Jurkat, Clone E6-1 (cell line): ENCODE measurements around the gene NEDD4L.

Experiments used
- DNase-seq: peaks from one replicate; pipeline ENCODE4 v3.0.0-alpha.2; 2011; ENCODE audit warnings: low read depth, low spot score
- H3K4me3 ChIP-seq: 2 replicates; pipeline ENCODE4 v1.5.1; 2011; ENCODE audit warnings: mild to moderate bottlenecking, low read length, control low read depth, moderate library complexity

NEDD4L gene

DNA sequence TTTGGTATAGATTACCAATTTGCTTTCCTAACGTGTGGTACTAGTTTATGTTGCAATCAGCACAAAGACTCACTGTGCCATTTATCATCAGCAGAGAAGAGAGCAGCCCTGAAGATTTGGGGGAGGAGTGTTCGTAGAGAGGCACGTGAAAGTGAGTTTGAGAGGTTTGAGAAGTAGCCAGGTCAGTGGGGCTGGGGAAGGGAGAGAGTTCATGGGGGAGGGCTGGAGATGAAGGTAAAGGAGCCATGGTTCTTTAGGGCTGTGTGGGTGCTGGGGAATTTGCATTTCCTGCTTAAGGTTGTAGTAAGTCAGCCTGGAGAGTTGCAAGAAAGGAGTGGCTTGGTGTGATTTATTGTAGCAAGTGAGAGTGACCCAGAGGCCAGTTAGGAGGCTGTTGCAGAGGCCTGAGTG, 172.1 kb downstream of the NEDD4L start:
- no peak for DNase-seq
- H3K4me3 ChIP-seq = no peak overlapping the region

DNA sequence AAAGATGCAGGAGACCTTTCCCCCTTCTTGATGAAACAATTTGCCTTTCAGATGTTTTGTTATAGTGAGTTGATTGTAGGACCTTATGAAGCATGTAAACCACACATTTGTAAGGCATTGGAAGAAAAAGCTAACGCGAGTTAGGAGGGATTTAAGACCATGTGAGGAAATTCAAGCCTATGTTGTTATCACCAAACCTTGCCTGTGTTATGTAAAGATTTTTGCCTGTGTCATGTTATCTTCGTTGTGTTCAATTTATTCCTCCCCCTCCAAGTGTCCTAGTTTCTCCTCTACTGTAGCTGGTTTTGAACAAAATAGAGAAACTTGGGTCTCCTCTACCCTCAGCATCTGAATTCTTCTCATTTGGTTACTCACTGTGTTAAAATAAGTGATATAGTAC, 173.0 kb downstream of the NEDD4L start:
- H3K4me3 ChIP-seq = no peak overlapping the region
- DNase-seq = no peak

DNA sequence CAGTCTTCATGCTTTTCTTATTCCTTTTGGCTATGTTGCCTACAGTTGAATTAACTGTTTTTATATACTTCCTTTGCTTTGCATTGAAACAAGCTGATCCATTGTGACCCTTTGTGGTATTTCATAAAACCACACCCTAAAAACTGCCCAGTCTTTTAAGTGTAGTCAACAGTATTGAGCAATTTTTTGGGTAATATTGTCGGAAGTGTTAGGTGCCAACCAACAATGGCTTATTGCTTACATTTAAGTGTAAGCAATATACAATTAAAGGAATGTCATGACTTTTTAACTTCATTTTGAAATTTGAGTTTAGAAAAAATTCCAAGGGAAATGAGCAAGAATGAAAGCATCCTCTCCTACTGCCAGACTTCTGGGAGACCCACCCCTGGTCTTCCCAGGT, 174.1 kb downstream of the NEDD4L start:
- H3K4me3 ChIP-seq = no peak overlapping the region
- no peak for DNase-seq

DNA sequence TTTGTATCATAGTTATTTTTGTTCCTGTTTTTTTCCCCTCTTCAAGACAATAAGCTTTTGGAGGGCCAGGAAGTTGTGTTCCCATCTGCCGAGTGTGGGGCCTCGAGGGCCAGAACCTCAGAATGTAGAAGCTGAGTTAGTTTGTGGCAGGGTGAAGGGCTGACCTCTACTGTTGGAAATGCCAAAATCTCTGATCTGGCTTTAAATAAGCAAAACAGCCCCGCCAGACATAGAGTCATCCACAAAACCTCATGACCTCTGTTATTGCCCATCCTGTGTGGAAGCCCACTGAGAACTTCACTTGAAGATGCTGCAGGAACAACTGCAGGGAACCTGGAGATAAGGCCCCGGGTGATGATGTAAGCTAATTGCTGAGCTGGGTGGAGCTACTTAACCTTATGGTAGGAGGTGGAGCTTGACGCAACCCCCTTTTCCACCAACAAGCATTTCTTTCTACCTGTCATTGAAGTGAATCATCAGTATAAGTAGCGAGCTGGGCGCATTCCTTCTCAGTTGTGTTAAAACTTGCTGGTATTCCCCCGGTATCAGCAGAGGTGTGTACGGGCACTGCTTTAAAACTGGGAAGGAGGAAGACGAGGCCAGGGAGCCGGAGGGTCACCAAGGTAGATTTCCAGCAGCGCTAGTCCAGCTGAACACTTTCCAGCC, 177.2 kb downstream of the NEDD4L start:
- H3K4me3 ChIP-seq = no peak overlapping the region
- no peak for DNase-seq

DNA sequence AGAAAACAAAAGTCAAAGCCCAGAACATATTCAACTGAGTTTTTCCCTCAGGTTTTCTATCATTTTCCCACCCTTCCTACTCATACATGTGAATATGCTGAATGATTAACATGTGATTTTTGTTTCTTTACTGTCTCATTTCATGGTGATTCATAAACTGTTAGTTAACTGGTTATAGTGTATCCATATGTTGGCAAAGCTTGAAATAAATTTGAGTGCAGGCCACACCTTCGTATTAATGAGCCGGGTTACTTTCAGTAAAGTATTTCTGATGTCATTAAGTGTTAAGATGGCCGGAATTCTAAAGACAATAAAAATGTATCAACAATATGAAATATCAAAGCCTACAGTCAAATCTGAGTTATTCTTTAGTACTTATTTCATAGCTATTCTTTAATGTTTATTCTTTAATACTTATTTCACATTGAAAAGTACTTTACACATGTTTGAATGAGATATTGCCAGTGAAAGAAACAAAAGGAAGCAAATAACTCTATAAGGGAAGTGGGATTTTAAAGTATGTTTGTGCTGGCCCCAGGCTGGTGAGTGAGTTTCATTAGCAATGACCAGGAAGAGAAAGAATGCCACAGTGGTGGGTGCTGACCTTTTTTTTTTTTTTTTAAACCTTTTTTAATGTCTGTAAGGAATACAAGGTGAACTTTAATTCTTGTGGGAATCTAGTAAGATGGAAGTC, 178.6 kb downstream of the NEDD4L start:
- no peak overlapping the region for H3K4me3 ChIP-seq
- DNase-seq = no peak

DNA sequence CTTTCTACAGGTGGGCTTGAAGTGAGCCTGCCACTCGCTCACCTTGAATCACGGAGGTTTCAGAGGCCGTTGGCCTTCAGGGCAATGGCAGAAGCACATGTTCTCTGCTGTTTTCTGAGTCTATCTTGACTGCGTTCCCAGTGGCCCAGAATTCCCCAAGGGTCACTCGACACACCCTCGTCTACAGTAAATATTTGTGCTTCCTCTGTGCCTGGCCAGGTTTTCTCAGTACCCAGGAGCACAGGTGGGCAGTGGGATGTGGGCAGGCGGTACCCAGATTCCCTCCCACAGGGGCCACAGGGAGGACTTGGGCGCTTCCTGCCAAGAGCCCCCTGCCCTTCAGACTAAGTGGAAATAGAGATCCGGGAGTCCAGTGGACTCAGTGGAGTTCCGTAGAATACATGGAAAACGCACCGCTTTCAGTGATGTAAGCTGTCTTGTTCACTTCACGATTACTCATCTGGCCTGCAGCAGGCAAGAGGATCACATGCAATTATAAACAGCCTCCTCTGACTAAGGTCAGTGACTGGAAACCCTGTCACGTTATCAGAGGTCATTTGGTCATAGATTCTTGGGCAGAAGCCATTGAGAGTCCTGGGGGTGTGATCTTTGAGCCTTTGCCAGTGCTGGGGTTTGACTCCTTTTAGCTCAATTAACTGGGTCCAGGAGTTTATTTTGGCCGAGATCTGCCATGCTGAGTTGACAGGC, 179.8 kb downstream of the NEDD4L start:
- no peak for DNase-seq
- no peak overlapping the region for H3K4me3 ChIP-seq

DNA sequence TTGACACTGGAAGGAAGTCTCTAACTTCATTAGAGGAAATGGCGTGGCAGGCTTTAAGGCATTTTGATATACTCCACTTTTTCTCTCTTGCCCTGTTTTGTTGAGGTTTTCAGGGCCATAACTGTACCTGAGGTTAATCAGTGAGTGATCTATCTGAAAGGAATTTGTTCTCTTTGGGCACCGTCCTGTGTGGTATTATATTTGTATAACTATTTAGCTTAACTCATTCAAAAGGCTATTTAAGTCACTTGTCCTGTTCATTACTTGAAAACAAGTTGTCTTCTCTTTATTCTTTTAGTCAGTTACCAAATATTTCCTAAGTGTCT, 180.4 kb downstream of the NEDD4L start:
- H3K4me3 ChIP-seq = no peak overlapping the region
- DNase-seq = no peak

DNA sequence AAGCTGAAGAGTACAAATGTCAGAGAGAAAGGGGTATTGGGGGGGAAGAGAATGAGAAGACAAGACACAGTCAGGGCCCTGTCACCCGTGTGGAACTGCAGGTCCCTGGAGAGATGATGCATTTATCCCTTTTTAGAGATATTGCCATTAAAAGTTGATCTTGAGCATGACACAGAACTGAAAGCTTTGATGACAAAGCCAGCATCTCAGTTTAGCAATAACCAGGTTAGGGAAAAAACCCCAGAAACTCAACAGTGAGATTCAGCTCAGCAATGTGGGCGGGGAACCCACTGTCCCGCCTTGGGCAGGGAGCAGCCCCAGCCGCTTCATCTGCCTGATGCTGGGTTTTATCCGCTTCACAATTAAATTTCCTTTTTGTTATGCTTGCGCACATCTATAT, 181.1 kb downstream of the NEDD4L start:
- H3K4me3 ChIP-seq = no peak overlapping the region
- no peak for DNase-seq

DNA sequence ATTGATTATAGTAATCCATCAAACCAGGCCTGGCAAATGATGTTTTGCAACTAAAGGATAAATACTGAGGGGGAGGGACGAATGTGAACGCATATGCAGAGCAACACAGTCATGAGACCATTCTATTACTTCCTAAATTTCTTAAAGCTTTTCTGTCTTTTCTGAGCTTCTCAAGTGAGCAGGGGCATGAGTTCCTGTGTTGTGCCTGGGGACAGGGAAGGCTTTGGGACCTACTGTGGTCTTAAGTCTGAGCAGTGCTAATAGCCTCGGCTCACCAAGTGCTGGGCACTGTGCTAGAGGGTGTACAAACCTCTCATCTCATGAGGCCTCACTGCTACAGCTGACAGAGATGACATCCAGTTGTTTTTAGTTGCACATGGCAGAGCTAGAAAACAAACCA, 182.4 kb downstream of the NEDD4L start:
- no peak overlapping the region for H3K4me3 ChIP-seq
- no peak for DNase-seq

DNA sequence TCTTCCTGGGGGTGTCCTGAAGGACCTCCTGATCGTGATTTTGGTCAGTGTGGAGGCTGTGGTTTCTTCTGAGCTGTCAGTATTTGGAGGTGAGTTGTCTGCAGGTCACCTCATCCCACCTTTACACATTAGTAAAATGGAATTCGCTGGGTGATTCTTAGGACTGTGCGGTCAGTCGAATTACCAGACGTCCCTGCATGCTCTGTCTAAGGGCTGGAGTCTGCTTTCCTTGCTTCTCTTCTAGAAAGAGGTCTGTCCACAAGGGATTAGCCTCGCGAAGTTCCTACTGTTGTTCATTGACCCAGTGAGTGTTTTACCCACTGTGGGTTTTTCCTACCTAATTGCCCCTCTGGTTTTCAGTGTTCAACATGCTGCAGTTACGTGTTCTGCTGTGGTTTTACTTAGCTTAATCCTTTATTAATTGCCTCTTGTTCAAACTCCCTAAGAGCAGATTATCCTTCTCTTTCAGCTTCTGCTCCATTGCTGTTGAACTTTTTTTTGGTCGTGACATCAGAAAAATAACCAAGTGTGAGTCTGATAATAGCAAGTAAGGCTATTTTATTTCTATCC, 183.4 kb downstream of the NEDD4L start:
- H3K4me3 ChIP-seq = no peak overlapping the region
- DNase-seq = no peak

DNA sequence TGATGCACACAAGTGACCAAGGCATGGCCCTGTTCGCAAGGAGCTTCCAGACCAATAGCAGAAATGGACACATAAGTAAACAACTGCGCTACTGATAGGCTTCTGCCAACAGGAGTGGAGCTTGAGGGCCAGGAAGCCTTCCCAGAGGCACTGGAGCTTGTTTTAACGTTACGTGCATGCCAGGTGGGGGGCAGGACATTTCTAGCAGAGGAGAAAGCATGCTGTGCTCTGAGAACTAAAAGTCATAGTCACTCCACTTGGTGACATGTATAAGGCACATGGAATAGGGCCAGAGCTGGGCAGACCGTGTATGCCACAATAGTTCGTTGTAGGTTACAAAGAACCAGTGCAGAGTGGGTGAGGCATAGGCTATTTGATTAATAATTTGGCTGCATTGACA, 184.2 kb downstream of the NEDD4L start:
- DNase-seq = no peak
- no peak overlapping the region for H3K4me3 ChIP-seq

DNA sequence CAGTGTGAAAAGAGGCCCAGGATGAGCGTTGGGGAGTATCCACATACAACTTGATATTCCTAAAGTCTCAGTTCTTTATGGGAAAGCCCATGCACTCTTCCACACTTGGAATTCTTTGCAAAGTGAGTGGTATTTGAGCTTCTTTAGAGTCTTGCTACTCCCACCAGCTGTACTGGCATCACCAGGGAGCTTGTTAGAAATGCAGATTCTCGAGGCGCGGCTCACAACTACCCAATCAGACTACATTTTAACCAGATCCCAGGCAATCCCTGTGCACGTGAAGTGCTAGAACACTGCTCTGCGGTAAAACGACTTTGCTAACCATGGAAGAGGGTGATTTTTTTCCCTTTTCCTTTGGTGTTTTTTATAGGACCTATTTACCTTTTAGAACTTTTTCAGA, 184.7 kb downstream of the NEDD4L start:
- DNase-seq = no peak
- H3K4me3 ChIP-seq = no peak overlapping the region

DNA sequence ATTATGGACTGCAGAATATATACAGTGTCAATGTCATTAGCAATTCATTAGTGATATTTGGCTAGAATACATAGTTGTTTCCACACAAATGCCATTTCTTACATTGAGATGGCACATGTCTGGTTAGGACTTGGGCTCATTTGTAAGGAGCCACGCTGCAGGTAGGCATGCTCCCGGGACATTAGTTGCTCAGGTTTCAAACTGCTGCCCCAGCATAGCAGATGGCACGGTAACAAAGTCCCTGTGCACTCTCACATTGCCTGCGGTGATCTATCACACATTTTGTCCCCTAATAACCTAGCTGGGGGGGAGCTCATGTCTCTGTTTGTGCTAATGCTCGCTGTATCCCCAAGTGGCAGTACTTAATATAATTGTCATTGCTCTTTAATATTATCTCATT, 185.1 kb downstream of the NEDD4L start:
- DNase-seq = no peak

DNA sequence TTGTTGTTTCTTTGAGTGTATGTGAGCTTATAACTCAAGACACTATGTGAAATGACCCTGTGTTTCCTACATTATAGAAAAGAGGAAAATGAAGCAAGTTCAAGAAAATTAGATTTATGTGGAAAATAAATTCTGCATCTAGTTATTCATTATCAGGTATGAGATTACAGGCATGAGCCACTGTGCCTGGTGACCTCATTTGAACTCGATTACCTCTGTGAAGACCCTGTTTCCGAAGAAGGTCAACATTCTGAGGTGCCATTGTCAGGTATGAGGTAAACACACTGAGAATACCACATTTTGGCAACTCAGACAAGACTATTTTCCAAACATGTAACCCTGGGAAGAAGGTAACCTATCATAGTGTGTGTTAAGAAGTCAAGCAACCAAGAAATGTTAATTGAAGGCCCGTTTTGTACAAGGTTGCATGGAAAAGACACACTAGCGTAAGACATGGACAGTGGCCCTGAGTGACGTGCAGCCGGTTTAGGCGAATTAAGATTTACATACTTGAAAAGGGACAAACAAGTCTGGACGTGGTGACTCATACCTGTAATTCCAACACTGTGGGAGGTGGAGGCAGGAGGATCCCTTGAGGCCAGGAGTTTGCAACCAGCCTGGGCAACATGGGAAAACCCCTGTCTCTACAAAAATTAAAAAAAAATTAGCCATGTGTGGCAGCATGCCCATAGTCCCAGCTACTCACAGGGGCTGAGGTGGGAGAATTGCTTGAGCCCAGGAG, 186.6 kb downstream of the NEDD4L start:
- no peak for DNase-seq
- H3K4me3 ChIP-seq = no peak overlapping the region

More for the DNA sequence above, 185.1 kb downstream of the NEDD4L start:
- H3K4me3 ChIP-seq = no peak overlapping the region

DNA sequence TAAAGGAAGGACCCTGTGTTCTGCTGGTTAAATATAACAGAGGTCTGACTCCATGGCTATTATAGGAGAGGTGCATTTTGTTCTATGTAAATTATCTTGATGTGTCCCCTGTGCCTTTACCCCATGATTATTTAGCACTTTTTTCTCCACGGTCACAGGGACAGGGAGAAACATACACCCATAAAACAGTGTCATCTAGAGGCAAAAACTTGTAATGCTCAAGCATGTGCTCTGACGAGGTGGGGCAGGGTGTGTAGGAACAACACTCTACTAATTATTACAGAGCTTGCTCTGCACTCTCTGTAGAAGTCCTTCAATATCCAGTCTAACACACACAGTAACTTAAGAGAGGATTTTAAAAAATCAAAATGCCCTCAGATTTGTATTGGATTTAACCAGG, 187.9 kb downstream of the NEDD4L start:
- no peak for DNase-seq
- H3K4me3 ChIP-seq = no peak overlapping the region

DNA sequence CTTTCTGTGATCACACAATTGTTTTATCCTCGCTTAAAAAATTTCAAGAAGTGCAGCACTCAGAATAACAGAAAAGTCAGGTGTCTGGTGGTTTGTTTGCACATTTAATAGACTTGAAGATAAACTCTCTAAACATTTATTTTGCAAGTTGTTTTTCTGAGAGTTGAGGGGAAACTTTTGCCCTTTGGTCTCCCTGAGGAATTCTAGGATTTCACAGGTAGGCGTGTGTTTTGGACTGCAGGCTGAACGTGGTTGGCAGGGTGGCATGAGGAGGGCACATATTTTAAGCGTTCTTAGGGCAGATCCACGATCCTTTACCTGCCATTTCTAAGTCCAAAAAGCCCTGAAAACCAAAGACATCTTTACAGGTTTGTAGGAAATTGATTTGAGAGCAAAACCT, 188.6 kb downstream of the NEDD4L start:
- no peak overlapping the region for H3K4me3 ChIP-seq
- DNase-seq = no peak

DNA sequence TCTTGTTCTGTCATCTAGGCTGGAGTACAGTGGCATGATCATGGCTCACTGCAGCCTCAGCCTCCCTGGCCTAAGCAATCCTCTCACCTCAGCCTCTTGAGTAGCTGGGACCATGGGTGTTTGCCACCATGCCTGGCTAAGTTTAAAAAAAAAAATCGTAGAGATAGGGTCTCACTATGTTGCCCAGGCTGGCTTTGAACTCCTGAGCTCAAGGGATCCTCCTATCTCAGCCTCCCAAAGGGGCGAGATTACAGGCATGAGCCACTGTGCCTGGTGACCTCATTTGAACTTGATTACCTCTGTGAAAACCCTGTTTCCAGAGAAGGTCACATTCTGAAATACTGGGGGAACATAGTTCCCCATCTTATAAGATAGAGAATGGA, 190.3 kb downstream of the NEDD4L start:
- H3K4me3 ChIP-seq = no peak overlapping the region

DNA sequence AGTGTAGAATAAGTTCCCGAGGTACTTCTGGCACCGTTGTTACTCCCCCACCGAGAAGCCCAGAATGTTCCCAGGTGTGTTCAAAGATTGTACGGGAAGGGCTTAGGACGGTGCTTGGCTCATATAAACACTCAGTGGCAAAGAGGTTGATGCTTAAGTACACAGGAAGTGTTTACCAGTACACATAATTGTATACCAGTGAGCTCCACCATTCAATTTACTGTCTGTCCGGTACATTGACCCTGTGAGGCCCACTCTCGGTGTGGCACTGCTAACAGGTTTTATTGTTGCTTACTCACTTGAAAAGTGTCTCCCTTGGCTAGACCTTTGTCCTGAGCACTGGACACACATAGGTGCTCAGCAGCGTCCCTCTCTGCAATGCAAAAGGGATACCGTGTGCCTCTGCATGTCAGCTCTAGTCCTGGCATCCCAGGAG, 191.0 kb downstream of the NEDD4L start:
- no peak overlapping the region for H3K4me3 ChIP-seq
- no peak for DNase-seq

More for the DNA sequence above, 190.3 kb downstream of the NEDD4L start:
- no peak for DNase-seq

DNA sequence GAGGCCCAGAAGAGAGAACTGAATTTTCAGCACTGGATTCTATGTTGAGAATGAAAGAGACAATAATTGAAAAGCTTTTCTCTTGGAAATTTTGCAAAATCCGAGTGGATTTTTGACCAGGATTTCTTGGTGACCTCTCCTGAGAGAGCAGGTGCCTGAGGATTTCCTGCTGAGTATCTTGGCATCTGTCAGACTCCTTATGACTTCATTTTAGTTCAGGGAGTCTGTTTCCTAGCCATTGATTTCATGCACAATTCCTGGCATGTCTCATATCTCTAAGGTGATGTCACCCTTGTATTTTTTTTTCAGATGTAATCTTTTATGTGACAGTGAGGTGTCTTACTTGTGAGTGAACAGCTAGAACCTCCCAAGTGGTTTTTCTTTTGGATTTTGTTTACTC, 195.9 kb downstream of the NEDD4L start:
- no peak overlapping the region for H3K4me3 ChIP-seq
- no peak for DNase-seq
